A549 (cell line): Measurements from ENCODE around the gene SORCS2.

Experiments
- CTCF ChIP-seq: fragments of >200 bp; sonication (Bioruptor Twin); formaldehyde crosslinking; IDR thresholded peaks from 3 replicates; pipeline ENCODE4 v1.5.1; 2016
- EP300 ChIP-seq, 2 experiments: fragments of >200 bp; sonication (Bioruptor Twin); formaldehyde crosslinking; IDR thresholded peaks; 2 replicates in 1 of 2; 3 replicates in 1 of 2; pipeline ENCODE4 v1.6.1; 2016 to 2017
- FOSL2 ChIP-seq, 2 experiments: fragments of 450-650 bp in 1 of 2; fragments of >200 bp in 1 of 2; sonication (Bioruptor Twin) in 1 of 2; formaldehyde crosslinking; IDR thresholded peaks; 2 replicates each; pipeline versions ENCODE4 v1.5.0 to v1.6.1; 2016 to 2020; ENCODE audit warnings: mild to moderate bottlenecking in 1 of 2, moderate library complexity in 1 of 2
- GATA3 ChIP-seq: IDR thresholded peaks from 2 replicates; pipeline ENCODE4 v1.6.1; 2012; ENCODE audit warnings: borderline replicate concordance
- HDAC2 ChIP-seq: fragments of 200-600 bp; sonication (generic); IDR thresholded peaks from 2 replicates; pipeline ENCODE4 v1.6.1; 2016
- MAZ ChIP-seq: fragments of 150-350 bp; IDR thresholded peaks from 2 replicates; pipeline ENCODE4 v1.6.1; 2014; ENCODE audit warnings: antibody characterized with exemption, low read depth, low read length, borderline replicate concordance
- POLR2A ChIP-seq: IDR thresholded peaks from 2 replicates; pipeline ENCODE4 v1.6.1; 2012; ENCODE audit warnings: mild to moderate bottlenecking, low read length
- POLR2AphosphoS2 ChIP-seq: conservative IDR thresholded peaks from 2 replicates; pipeline ENCODE4 v1.6.1; 2012; ENCODE audit warnings: low read length, improper control_type of control experiment, inconsistent platforms
- RAD21 ChIP-seq, 2 experiments: fragments of >200 bp in 1 of 2; sonication (Bioruptor Twin) in 1 of 2; formaldehyde crosslinking in 1 of 2; IDR thresholded peaks in 1 of 2; conservative IDR thresholded peaks in 1 of 2; 2 replicates in 1 of 2; 3 replicates in 1 of 2; pipeline ENCODE4 v1.6.1; 2012 to 2018; ENCODE audit warnings: inconsistent platforms in 1 of 2
- RARB ChIP-seq: fragments of 250-450 bp; sonication (Bioruptor Pico); IDR thresholded peaks from 2 replicates; pipeline ENCODE4 v1.8.0; 2021; ENCODE audit warnings: mild to moderate bottlenecking, moderate library complexity
- RCOR1 ChIP-seq: fragments of 150-350 bp; IDR thresholded peaks from 2 replicates; pipeline ENCODE4 v1.6.1; 2014; ENCODE audit warnings: antibody characterized with exemption, low read length, low read depth
- RFX5 ChIP-seq: fragments of 450-650 bp; IDR thresholded peaks from 2 replicates; pipeline ENCODE4 v1.7.1; 2014; ENCODE audit warnings: antibody characterized with exemption, mild to moderate bottlenecking, moderate library complexity

- TF ChIP-seq CTCF (no peak), POLR2AphosphoS2 (no peak), HDAC2 (no peak), EP300 (IDR thresholded peaks at IDR 0.05) (no peak), RARB (CRISPR knock-in tag) (no peak), MAZ (no peak), POLR2A (no peak), FOSL2 (IDR thresholded peaks at IDR 0.05) (no peak), FOSL2 (CRISPR knock-in tag; IDR thresholded peaks at IDR 0.05) (no peak), RCOR1 (no peak), RFX5 (no peak), RAD21 (conservative IDR thresholded peaks at IDR 0.05 in 1 of 2, IDR thresholded peaks at IDR 0.05 in 1 of 2) (no peak), GATA3 (no peak)
These were observed 118.9 kb downstream of the SORCS2 start for GRCh38 chr4:7311205-7311604.
